Cardiac fibroblast (primary cell): ENCODE results near the gene NXT1.

Experiments
- DNase-seq, 2 donors: peaks; one replicate each; pipeline versions ENCODE4 v3.0.0 to v3.0.0-alpha.2; 2010; ENCODE audit warnings: low read depth in 2 of 2
- H3K4me3 ChIP-seq, 2 donors: replicated peaks in 1 of 2; 1 replicate in 1 of 2; 2 replicates in 1 of 2; pipeline ENCODE4 v1.5.1; 2011; ENCODE audit warnings: low read depth in 2 of 2, low read length in 2 of 2, mild to moderate bottlenecking in 2 of 2, moderate library complexity in 1 of 2
- CTCF ChIP-seq: IDR thresholded peaks from one replicate; pipeline ENCODE4 v1.5.1; 2011; ENCODE audit warnings: low read depth, mild to moderate bottlenecking, low read length, inconsistent platforms

NXT1 gene

DNA sequence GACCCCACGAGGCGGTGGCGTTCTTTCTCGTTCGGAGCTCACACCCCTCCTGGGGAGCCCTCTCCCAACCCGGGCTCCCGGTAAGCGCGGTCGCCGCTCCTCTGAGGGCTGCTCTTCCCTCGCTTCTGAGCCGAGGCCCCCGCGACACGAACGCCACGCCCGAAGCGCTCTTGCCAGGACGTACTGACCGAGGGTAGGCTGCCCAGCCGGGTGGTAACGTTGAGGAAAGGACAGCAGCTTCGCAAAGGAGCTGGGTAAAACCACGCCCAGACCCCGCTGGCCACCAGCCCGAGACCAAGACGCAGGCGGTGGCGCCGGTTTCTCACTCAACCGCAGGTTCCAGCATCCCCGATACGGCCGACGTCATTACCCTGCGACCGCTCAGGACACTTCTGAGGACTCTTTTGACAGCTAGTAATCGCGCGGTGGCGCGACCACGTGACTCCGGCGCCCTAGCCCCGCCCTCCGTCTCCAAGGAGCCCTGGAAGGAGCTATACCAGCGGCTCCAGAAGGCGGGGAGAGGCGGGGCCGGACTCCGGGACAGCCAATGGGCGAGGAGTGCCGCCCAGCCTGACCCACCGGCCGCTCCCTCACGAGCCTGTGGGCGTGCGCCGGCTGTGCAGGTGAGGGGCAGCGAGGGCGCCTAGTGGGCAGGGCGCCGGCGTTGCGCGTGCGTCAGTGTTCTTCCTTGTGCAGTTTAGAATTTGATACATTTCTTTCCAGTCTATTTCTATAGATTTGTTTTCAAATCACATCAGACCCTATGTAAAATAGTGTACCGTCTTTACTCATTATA lies 7.4 kb downstream of the NXT1 start:
- no peak for TF ChIP-seq CTCF
- peak; percentile 100 for DNase-seq
- peak overlapping the region; percentile 74 to 81 for H3K4me3 ChIP-seq

DNA sequence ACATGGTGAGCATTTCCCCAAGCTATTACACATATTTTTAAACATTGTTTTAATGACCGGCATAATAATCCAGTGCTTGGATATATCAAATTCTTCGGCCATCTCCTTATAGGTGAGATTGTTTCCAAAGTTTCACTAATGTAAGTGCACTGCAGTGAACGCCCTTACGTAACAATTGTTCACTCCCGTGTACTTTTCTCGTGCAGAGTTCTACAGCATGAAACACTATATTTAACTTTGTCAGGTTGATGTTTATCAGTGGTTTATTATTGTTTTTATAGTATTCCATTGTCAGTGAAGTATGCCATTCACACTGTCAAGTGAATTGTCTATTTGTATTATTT lies 7.9 kb downstream of the NXT1 start:
- no peak for DNase-seq
- no peak for TF ChIP-seq CTCF
- peak overlapping the region in 1 of 2 donors; percentile 81 for H3K4me3 ChIP-seq

- no peak for DNase-seq
- no peak overlapping the region for H3K4me3 ChIP-seq
- TF ChIP-seq CTCF: no peak
Measured at GRCh38 chr20:23358923-23359593, 8.5 kb downstream of the NXT1 start.

DNA sequence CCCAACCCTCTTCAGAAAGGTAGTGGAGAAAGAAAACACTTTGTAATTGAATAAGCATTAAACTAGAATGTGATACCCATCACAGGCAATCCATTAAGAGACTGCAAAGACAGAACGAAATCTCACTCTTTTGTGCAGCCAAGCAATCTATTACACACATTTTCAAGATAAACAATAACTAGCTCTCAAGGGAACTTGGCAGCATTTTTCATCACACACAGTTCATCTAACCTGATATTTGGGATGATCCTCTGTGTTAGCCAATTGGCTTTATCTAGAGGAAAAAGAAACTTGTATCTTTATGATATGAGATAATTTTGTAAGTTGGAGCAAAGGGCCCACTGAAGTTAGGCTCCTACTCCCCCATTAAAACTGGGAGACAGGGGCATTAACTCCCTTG lies 9.9 kb downstream of the NXT1 start:
- TF ChIP-seq CTCF: no peak
- no peak for DNase-seq
- H3K4me3 ChIP-seq: no peak overlapping the region

GRCh38 chr20:23361119-23361475 lies 10.5 kb downstream of the NXT1 start:
- peak; percentile 42 to 67 for DNase-seq
- peak overlapping the region; percentile 67 to 68 for H3K4me3 ChIP-seq
- TF ChIP-seq CTCF: no peak

GRCh38 chr20:23361476-23362391 lies 11.1 kb downstream of the NXT1 start, which contains the start of gene GZF1:
Gene GZF1 (plus strand): TSS chr20:23362182. CDS start chr20:23364384, 2,202 bp downstream.
- peak; percentile 98 to 99 for DNase-seq
- peak; percentile 1 for TF ChIP-seq CTCF
- H3K4me3 ChIP-seq: peak within 1 kb of the TSS; percentile 84
